H1 (cell line): ENCODE results near the gene UBE4B. TPM values are rescaled to one million over a fixed set of nuclear protein-coding genes. Genes with fewer than 3 reads are reported as not detected.

Experiments
- ATF3 ChIP-seq: IDR thresholded peaks from 2 replicates; pipeline ENCODE4 v1.6.1; 2011; ENCODE audit warnings: low read depth, mild to moderate bottlenecking, low read length; ENCODE audit not compliant: insufficient read depth
- CBX8 ChIP-seq: fragments of 300-800, 300-1000 bp; sonication (generic); IDR thresholded peaks from 2 replicates; pipeline ENCODE4 v1.7.1; 2016; ENCODE audit warnings: low read depth, low read length, borderline replicate concordance
- CREB1 ChIP-seq: IDR thresholded peaks from 2 replicates; pipeline ENCODE4 v1.6.1; 2012; ENCODE audit warnings: inconsistent platforms
- EZH2 ChIP-seq: fragments of 200-600 bp; sonication (generic); IDR thresholded peaks from 2 replicates; pipeline ENCODE4 v1.7.1; 2012; ENCODE audit warnings: low read depth, mild to moderate bottlenecking, moderate library complexity, low read length, inconsistent platforms; ENCODE audit not compliant: severe bottlenecking
- KDM5A ChIP-seq: fragments of 200-600 bp; IDR thresholded peaks from 2 replicates; pipeline ENCODE4 v1.7.1; 2012; ENCODE audit warnings: mild to moderate bottlenecking, low read length, inconsistent platforms, mixed read lengths
- RFX5 ChIP-seq: IDR thresholded peaks from 2 replicates; pipeline ENCODE4 v1.6.1; 2011; ENCODE audit warnings: low read depth, low read length, improper control_type of control experiment, borderline replicate concordance
- TAF7 ChIP-seq: optimal IDR thresholded peaks from 2 replicates; pipeline ENCODE3; 2011; ENCODE audit warnings: low read depth, mild to moderate bottlenecking, inconsistent platforms, low read length, moderate library complexity, borderline replicate concordance
- TCF12 ChIP-seq: IDR thresholded peaks from 2 replicates; pipeline ENCODE4 v1.6.1; 2011; ENCODE audit warnings: low read depth, mild to moderate bottlenecking, low read length
- polyA plus RNA-seq, 7 experiments: library from polyadenylated mRNA; depleted of rRNA in 3 of 7; stranded (reverse) in 5 of 7; unstranded in 2 of 7; fragments of >200 nt in 5 of 7; fragments of 200-250 nt in 2 of 7; gene quantifications; 1 replicate in 5 of 7; 2 replicates in 1 of 7; 4 replicates in 1 of 7; pipeline versions ENCODE4 v1.2.1 to v1.2.3, GENCODE V29; 2011 to 2013; ENCODE audit warnings: missing spikeins in 2 of 7, mixed read lengths in 2 of 7
- total RNA-seq: library from RNA; stranded (reverse); fragmentation: NEBNext Ultra II Directional; extraction: Animal tissue kit (Norgen Biotek cat#: 25700); gene quantifications from 2 replicates; pipeline ENCODE4 v1.2.1, GENCODE V29; 2021

The UBE4B gene
- total and polyA plus RNA-seq, 2 of the 8 experiments (the other 6 are each of a cell fraction or from before 2014, with no cell fraction given) = 24.5 to 90.1 TPM

GRCh38 chr1:10060311-10061100 is 27.7 kb downstream of the UBE4B start (continued):
- TF ChIP-seq ATF3 (no peak), EZH2 (no peak), TCF12 (no peak), KDM5A (no peak), RFX5 (no peak), CREB1 (no peak), TAF7 (no peak), CBX8 (no peak)
